ENCODE data around the gene OGFOD2. TPM values are rescaled to one million over a fixed set of nuclear protein-coding genes. Genes with fewer than 3 reads are reported as not detected.

OGFOD2 gene
- total RNA-seq (ENCODE audit: low replicate concordance), result 5.4 and 9.2 TPM in 2 replicates

GRCh38 chr12:122974892-122975789 lies at the start of gene OGFOD2:
TSS of gene OGFOD2 (plus strand) at chr12:122975244. CDS start at chr12:122975252, 8 bp downstream.

GRCh38 chr12:122965851-122966742 lies 8.9 kb upstream of the OGFOD2 start, which contains the start of gene ABCB9:
TSS of gene ABCB9 (minus strand) at chr12:122966463. CDS start at chr12:122960235, 6,228 bp downstream.

GRCh38 chr12:122980183-122981035 lies 5.4 kb downstream of the OGFOD2 start, which contains the start of gene ARL6IP4:
TSS of gene ARL6IP4 (plus strand) at chr12:122980681. CDS start at chr12:122981140, 459 bp downstream.

Other genes starting within 250 kb of the OGFOD2 start
- gene HCAR1, start 244.4 kb upstream of the OGFOD2 start, total RNA-seq (ENCODE audit: low replicate concordance), result under 0.01 and 0.35 TPM in 2 replicates
- 15.2 and 29.3 TPM in 2 replicates for gene DENR, start 222.4 kb upstream of the OGFOD2 start, total RNA-seq (ENCODE audit: low replicate concordance)
- 0.30 and 0.82 TPM in 2 replicates for gene CCDC62, start 200.7 kb upstream of the OGFOD2 start, total RNA-seq (ENCODE audit: low replicate concordance)
- 4.8 and 18.9 TPM in 2 replicates for gene HIP1R, start 139.8 kb upstream of the OGFOD2 start, total RNA-seq (ENCODE audit: low replicate concordance)
- gene VPS37B, start 79.1 kb upstream of the OGFOD2 start, total RNA-seq (ENCODE audit: low replicate concordance), result 4.0 and 6.3 TPM in 2 replicates
- 5.9 and 6.3 TPM in 2 replicates for gene ABCB9, start 8.8 kb upstream of the OGFOD2 start, total RNA-seq (ENCODE audit: low replicate concordance)
- gene ARL6IP4, start 5.4 kb downstream of the OGFOD2 start, total RNA-seq (ENCODE audit: low replicate concordance), result 212 and 225 TPM in 2 replicates
- 1.4 and 2.5 TPM in 2 replicates for gene PITPNM2, start 175.8 kb downstream of the OGFOD2 start, total RNA-seq (ENCODE audit: low replicate concordance)